Measurements from ENCODE around the gene HERC6.
"Not testable (repeated sequence)": the region's sequence is repeated elsewhere in the genome, so short reads cannot be mapped to it uniquely, and the experiment has no call there.

HERC6 gene

GRCh38 chr4:88378691-88379559, at the start of gene HERC6:
HERC6 (plus strand) TSS chr4:88378852; CDS start chr4:88378922, 70 bp downstream.
- DNase-seq (ENCODE audit: low spot score), result peak; percentile 84

DNA sequence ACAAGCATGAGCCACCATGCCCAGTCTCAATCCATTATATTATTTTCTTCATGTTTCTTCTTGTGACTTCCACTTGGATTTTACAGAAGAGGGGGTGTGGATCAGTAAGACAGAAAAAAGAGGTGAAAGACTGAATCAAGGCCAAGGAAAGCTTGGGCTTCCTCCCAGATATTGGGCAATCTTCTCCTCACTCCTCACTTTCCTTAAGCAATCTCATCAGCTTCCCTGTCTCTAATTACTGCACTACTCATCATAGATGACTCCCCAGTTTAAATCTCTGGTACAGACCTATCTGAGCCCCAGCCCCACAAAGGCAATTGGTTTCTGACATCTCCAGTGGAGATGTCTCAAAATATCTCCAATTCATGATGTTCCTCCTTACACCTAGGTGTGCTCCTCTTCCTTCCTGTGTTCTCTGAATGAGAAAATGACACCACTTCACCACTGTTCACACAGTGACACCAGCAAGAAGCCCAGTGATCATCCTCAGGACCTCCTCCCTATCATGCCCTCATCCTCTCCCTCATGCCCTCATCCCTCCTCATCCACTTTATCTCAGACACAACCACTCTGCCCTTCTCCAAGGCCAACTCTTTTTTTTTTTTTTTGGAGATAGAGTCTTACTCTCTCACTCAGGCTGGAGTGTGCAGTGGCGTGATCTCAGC, 44.8 kb upstream of the HERC6 start:
- DNase-seq (ENCODE audit: low spot score), result no peak

GRCh38 chr4:88335092-88335665, 43.5 kb upstream of the HERC6 start:
- DNase-seq (ENCODE audit: low spot score), result no peak

DNA sequence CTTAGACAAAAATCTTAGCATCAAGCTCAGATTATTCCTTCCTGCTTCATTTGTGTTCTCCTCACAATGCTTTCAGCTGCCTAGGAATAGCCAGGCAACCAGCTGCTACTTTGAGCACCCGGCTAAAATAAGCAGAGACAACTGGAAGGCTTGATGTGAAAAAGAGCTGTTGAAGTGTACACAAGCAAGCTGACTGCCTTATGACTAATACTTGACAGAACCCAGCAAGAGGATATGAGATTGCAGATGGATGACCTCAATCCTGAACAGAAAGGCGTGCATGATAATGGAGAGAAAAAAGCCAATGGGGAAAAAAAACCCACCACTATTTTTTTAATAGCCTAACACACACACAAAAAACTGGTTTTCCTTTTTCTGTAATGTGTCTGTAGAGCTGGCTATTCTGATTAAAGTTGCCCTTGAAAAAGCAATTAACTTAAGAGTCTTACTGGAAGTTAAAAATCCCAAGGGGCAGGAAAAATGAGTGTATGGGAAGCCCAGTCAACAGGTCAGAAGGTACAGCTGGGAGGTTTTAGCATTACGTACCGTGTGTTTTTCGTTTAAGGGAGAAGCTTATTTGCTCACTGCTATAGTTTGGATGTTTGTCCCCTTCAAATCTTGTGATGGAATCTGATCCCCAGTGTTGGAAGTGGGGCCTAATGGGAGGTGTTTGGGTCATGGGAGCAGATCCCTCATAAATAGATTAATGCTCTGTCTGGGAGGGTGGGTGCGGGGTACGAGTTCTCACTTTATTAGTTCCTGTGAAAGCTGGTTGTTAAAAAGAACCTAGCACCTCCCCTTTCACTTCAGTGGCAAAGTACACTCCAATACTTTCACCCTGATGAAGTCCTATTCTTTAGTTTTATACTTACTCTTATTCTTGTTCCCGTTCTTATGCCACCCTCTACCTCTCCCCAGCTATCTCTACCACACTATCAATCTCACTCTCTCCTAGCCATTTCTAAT, 37.1 kb upstream of the HERC6 start:
- DNase-seq (ENCODE audit: low spot score), result no peak

DNA sequence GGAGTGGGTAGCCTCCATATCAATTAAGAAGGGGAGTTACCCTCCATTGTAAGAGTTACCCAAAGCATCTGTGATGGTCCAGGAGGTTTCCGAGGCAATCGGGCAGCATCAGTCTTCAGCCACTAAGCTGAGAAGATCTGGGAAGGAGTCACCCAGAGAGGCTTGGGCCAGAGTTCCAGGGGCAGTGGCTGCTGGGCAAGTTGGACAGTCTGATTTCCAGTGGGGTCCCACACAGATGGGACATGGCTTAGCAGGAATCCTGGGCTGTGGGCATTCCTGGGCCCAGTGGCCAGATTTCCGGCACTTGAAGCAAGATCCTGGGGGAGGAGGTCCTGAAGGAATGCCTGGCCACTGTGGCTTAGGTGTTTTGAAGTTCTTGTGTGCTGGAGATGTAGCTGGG, 31.8 kb upstream of the HERC6 start:
- not testable (repeated sequence) for DNase-seq (ENCODE audit: low spot score)

- DNase-seq (ENCODE audit: low spot score), result not testable (repeated sequence)
These were observed 29.9 kb upstream of the HERC6 start for GRCh38 chr4:88348761-88349160.

GRCh38 chr4:88350786-88351185, 27.9 kb upstream of the HERC6 start:
- no peak for DNase-seq (ENCODE audit: low spot score)

- no peak for DNase-seq (ENCODE audit: low spot score)
These were observed 26.5 kb upstream of the HERC6 start for GRCh38 chr4:88352062-88352740.

DNA sequence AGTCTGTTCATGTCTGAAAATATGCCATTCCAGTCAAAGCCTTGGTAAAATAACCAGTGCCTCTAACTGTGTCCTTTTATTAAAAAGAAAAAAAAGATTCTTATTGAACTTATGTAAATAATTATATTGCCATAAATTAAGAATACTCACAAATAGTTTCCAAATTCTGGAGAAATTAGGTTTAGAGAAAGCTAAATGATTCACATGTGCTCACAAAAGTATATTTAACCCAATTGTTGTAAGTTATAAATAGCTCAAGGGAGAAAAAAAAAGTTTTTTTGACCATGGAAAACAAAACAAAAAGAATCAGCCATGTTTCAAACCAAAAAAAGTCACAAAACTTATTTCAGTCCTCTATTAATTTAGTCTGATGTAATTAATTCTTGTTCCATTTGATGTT, 25.3 kb upstream of the HERC6 start:
- DNase-seq (ENCODE audit: low spot score), result no peak

GRCh38 chr4:88356771-88357170, 21.9 kb upstream of the HERC6 start:
- DNase-seq (ENCODE audit: low spot score), result no peak

- DNase-seq (ENCODE audit: low spot score), result no peak
These were observed 21.4 kb upstream of the HERC6 start for GRCh38 chr4:88357262-88357661.

GRCh38 chr4:88359558-88359957, 19.1 kb upstream of the HERC6 start:
- no peak for DNase-seq (ENCODE audit: low spot score)

- DNase-seq (ENCODE audit: low spot score), result no peak
These were observed 18.4 kb upstream of the HERC6 start for GRCh38 chr4:88360256-88360655.

- no peak for DNase-seq (ENCODE audit: low spot score)
These were observed 17.9 kb upstream of the HERC6 start for GRCh38 chr4:88360791-88361190.

DNA sequence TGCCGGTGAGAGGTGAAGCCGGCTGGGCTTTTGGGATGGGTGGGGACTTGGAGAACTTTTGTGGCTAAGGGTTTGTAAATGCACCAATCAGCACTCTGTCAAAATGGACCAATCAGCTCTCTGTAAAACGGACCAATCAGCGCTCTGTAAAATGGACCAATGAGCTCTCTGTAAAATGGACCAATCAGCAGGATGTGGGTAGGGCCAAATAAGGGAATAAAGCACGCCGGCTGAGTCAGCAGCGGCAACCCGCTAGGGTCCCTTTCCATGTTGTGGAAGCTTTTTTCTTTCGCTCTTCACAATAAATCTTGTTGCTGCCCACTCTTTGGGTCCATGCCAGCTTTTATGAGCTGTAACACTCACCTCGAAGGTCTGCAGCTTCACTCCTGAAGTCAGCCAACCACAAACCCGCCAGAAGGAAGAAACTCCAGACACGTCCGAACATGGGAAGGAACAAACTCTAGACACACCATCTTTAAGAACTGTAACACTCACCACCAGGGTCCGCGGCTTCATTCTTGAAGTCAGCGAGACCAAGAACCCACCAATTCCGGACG, 17.4 kb upstream of the HERC6 start:
- not testable (repeated sequence) for DNase-seq (ENCODE audit: low spot score)

- DNase-seq (ENCODE audit: low spot score), result no peak
These were observed 12.2 kb upstream of the HERC6 start for GRCh38 chr4:88366460-88366859.

DNA sequence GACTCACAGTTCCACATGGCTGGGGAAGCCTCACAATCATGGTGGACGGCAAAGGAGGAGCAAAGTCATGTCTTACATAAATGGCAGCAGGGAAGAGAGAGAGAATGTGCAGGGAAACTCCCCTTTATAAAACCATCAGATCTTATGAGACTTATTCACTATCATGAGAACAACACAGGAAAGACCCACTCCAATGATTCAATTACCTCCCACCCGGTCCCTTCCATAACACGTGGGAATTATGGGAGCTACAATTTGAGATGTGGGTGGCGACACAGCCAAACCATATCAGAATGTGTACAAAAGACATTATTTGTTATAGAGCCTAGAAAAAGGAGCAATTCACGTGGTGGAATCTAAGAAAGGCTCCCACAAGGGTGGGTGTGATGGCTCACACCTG, 10.8 kb upstream of the HERC6 start:
- no peak for DNase-seq (ENCODE audit: low spot score)

GRCh38 chr4:88369180-88369812, 9.4 kb upstream of the HERC6 start:
- DNase-seq (ENCODE audit: low spot score), result peak; percentile 49

GRCh38 chr4:88381123-88381522, 2.5 kb downstream of the HERC6 start:
- no peak for DNase-seq (ENCODE audit: low spot score)

DNA sequence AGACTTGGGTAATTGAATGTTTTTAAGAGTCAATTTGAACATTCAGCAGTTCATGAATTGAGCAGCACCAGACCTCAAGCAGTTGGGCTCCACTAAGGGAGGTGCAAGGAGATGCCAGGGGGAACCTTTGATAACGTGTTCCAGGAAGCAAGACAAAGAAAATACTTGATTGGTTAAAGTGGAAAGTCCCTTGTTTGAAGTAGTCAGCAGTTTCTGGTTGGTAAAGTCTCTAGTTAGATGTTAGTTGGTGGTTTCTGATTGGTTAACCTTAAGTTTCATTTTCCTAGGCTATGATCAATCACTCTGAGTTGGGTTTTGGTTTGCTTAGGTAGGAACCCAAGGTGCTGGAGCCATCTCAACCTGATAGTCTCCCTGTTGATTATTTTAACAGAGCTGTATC, 4.0 kb downstream of the HERC6 start:
- DNase-seq (ENCODE audit: low spot score), result peak; percentile 87

GRCh38 chr4:88390128-88390527, 11.5 kb downstream of the HERC6 start:
- DNase-seq (ENCODE audit: low spot score), result no peak

Data from CD4-positive, alpha-beta T cell treated with Interleukin-2 at 100 ng/mL for 4 hours (primary cell).